Amniotic epithelial cell (primary cell): ENCODE results near the gene NOC3L.

Source experiments
- DNase-seq: peaks from one replicate; pipeline ENCODE4 v3.0.0-alpha.2; 2010; ENCODE audit warnings: low read depth

Gene NOC3L

GRCh38 chr10:94303929-94304328, 58.8 kb downstream of the NOC3L start:
- no peak for DNase-seq

DNA sequence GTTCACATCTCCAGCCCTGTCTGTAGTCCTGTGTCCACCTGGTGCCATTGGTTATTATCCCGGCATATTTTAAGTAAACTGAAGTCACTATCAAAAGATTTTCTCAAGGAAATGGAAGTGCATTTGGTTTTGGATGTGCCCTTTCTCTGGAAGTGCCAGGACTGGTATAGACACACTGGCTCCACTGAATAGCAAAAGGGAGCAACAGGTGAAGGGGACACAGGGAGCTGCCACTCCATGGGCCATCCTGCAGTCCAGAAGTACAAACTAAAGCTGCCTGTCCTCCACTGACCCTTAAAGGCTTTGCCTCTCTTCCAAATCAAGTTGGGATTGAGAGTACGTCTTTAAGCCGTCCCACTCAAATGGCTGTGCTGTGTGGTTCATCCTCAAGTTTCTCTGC, 62.7 kb downstream of the NOC3L start:
- no peak for DNase-seq

- DNase-seq, result peak; percentile 94
Measured at GRCh38 chr10:94299417-94299816, 63.3 kb downstream of the NOC3L start.

- DNase-seq, result no peak
Measured at GRCh38 chr10:94294168-94294567, 68.6 kb downstream of the NOC3L start.

GRCh38 chr10:94293354-94293753, 69.4 kb downstream of the NOC3L start:
- no peak for DNase-seq

- peak; percentile 71 for DNase-seq
Measured at GRCh38 chr10:94292434-94293090, 70.2 kb downstream of the NOC3L start.

DNA sequence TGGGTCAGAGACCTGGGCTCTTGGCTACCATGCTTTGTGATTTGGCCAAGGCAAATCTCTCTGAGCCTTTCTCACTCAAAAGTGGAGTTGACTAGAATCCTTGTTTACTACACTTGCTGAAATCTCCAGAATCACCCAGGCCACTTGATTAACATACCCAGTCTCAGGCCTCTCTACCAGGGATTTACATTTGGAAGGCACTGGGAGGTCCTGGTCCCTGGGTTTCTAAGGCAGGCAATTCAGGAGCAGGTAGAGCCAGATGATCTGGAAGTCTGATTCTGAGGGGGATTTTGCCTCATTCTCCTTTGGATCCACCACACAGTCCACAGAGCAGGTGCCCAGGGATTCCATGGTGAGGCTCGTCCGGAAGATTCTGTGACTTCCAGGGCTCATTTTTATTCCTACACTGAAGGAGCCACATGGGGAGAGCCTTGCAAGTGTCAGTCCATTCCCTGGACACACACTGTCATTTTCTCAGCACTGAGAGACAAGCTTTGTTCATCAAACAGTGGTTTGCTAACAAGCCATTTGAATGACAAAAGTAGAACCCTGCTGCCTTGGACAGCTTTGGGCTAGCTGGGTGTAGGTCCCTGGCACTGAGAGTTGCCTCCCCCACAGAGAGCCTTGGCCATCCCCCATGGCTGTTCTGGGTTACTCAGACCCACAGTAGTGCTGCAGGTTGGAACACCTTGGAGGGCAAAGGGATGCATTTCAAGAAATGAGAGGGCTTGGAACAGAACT, 74.2 kb downstream of the NOC3L start:
- no peak for DNase-seq

GRCh38 chr10:94287336-94287735, 75.4 kb downstream of the NOC3L start:
- DNase-seq, result no peak

DNA sequence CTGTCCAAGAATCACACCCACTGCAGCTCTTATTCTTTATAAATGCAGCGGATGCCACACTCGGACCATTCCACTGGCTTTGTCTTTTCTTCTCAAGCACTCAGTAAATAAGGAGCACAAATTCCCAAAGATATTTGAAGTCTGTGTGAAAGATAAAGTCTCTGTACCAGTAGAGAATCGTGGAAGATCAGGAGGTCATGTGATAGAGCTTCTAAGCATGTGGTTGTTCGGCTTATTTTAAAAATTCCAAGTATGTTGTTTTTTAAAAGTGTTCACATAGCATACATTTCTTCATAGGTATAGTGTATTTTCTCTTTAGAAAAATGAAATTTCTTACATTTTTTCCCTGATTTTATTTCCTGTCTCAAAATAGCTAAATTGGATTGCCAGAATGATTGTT, 75.8 kb downstream of the NOC3L start:
- peak; percentile 69 for DNase-seq

- DNase-seq, result no peak
Measured at GRCh38 chr10:94285271-94285670, 77.5 kb downstream of the NOC3L start.
